ENCODE measurements around the gene SWAP70.

Gene SWAP70

GRCh38 chr11:9780929-9781328, 117.1 kb downstream of the SWAP70 start:
- DNase-seq: no peak

DNA sequence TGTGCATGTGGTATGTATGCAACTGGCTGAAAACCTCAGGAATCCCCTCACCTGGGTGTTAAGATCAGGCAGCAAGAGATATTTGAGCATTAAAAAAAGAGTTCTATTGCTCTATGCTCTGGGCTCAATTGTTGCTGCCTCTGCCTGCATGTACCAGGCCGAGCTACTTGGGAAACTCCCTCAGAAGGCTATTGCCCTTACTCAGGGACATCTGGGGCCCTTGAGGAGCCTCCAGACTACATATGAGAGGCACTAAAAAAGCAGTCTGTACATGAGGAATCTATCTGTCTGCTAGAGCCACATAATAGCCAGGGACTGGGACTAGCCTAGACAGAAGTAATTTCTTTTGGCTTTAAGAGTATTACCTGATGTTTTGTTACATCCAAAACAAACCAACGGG, 120.1 kb downstream of the SWAP70 start:
- DNase-seq: no peak

GRCh38 chr11:9784602-9785315, 120.9 kb downstream of the SWAP70 start:
- no peak for DNase-seq

DNA sequence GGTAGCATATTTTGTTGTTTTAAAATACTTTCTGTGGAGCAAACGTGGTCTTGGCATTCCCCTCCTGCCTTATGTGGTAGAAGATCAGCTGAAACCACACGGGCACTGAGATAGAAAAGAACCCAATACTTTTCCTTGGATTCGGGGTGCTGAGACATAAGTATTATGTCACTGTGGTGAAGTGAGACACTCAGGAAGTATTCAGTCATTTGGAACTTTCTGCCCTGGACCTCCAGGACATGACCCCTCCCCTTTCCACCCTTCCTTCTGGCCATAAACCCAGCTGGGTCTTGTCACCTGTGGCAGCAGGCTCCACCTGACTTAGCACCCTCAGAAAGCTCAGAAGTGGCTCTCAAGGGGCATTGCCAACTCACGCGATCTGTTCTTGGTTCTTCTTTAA, 123.4 kb downstream of the SWAP70 start:
- no peak for DNase-seq

- no peak for DNase-seq
Measured at GRCh38 chr11:9787981-9788521, 124.2 kb downstream of the SWAP70 start.

DNA sequence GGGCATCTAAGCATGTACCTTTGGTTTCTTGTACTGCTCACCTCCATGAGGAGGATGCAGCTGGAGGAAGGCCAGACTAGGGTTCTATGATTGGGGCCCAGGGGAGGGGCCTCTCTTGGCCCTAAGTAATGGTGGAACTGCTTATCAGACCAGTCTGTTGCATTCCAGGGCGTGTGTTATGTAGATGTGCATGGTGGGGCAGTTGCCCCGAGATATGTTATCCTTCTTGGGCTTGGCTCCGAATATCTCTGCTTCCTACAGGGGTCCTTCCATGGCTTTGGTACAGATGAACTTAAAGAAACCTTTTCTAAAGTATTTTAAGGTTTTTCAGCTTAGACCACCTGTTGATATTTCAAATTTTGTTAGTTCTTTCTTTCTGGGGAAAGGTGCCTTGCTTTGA, 126.0 kb downstream of the SWAP70 start:
- DNase-seq: no peak

GRCh38 chr11:9790703-9791102, 126.8 kb downstream of the SWAP70 start:
- DNase-seq: no peak

DNA sequence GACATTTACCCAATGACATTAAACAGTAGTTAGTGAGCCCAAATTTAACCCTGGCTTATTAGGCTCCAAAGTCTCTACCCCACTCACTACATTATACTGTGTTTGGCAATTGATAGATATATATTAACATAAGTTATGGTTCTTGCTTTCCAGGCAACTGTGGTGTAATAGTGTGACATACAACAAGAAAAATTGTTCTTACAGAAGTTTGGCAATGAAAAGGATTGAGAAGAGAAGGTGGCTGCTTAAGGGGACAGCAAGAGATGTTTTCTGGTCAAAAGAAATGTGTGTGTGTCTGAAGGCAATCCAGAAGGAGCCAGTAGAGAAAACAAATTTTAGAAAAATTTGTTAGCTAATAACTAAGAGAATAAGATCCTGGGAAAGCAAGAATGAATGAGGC, 132.4 kb downstream of the SWAP70 start:
- DNase-seq: no peak

GRCh38 chr11:9796854-9797253, 133.0 kb downstream of the SWAP70 start:
- no peak for DNase-seq

- no peak for DNase-seq
Measured at GRCh38 chr11:9797300-9797699, 133.4 kb downstream of the SWAP70 start.

GRCh38 chr11:9799886-9800285, 136.0 kb downstream of the SWAP70 start:
- no peak for DNase-seq

- no peak for DNase-seq
Measured at GRCh38 chr11:9802291-9802861, 138.5 kb downstream of the SWAP70 start.

All from stimulated activated CD4-positive, alpha-beta T cell treated with anti-CD3 and anti-CD28 coated beads, Interleukin-4, amount 100 ng/mL, for 1 hour (primary cell).